ENCODE results near the gene LRFN3. TPM values are rescaled to one million over a fixed set of nuclear protein-coding genes. Genes with fewer than 3 reads are reported as not detected.
A peak's percentile ranks its signal among the peaks of the same experiment; 100 is the strongest.
"Not testable (repeated sequence)": the region's sequence is repeated elsewhere in the genome, so short reads cannot be mapped to it uniquely, and the experiment has no call there.

Gene LRFN3
- total RNA-seq, 1 donor from 2014 or later, result 6.1 TPM

DNA sequence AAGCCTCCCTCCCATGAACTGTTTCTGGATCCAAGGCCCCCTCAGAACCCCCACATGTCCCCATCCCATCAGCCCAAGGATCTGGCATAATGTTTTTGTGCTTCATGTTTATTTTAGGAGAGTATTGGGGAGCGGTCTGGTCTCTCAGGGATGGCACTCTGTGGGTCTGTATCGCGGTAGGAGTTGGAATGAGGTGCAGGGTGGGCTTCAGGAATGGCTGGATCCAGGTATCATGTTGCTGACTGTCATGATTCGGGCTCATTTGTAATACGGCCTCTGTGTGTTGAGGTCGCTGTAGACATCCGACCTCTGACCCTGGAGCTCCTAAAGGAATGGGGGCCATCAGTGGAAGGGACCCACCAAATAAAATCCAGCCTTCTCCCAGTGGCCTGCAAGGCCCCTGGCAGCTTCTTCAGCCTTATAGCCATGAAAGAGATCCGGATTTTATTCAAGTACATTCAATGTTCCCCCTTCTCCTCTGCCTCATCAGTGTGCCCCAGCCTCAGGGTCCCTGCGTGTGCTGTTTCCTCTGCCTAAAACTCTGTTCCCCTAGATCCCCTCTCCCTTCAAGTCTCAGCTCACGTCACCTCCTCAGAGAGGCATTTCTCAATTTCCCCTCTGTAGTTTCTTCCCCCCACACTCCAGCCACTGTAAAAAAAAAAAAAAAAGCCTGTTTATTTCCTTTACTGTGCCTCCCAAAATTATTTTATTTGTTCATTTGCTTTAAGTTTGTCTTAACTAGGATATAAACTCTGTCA, 31.7 kb upstream of the LRFN3 start:
- intact Hi-C loops (cut with DNase I), result no loop called here
- ATAC-seq (ENCODE audit: poor library complexity), result no peak
- no peak for DNase-seq

DNA sequence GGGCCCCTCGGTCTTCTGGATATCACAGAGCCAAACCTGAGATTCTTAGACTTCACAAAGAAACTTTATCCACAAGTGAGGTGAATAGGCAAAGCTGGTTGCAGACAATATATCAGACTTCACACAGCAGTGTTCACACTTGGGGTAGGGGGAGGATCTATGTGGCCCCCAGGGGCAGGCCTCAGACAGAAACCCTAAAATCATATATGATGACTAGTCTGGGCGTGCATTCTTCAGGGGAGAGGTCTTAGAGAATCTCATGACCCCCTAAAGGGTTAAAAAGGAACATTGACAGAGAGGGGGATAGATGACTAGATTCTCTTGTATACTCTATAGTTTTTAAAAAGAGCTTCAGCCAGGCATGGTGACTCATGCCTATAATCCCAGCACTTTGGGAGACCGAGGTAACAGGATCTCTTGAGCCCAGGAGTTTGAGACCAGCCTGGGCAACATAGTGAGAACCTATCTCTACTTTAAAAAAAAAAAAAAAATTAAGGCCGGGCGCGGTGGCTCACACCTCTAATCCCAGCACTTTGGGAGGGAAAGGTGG, 30.9 kb upstream of the LRFN3 start:
- no peak for DNase-seq
- intact Hi-C loops (cut with DNase I), result no loop called here
- no peak for ATAC-seq (ENCODE audit: poor library complexity)

DNA sequence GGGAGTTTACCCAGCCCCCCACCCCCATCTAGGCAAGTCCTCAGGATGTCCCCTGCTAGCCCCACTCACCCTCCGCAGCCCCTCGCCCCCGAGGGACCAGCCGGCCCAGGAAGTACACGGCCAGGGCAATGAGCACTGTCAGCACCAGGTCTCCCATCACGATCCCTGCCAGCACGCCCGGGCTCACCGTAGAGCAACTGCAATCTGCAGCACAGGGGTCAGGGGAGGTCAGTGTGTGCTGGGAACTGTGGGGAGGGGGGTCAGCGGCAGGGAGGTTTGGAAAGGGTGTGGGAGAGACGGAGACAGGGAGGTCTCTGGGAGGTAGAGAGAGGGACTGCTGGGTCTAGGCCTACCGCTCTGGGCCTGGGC, 28.8 kb upstream of the LRFN3 start:
- DNase-seq (no peak), ATAC-seq (ENCODE audit: poor library complexity) (no peak)
- intact Hi-C loops (cut with DNase I), result no loop called here

DNA sequence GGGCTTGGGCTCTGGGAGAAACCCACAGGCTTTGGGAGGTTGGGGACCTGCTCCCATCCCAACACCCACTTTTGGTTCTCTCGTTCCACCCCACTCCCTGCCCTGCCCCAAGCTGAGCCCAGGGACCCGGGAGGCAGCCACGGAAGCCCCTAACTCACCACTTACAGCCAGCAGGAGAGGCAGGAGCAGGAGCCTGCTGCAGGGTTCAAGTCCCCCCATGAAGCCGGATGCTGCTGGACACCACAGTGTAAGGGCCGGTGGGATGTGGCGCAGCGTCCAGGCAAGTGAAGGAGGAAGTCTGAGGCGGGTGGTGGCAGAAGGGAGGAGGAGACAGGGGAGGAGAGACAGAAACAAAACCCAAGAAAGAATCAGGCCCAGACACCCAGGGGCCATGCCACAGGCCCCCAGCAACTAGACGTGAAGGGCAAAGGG, 28.1 kb upstream of the LRFN3 start, which contains the start of gene TYROBP:
Gene TYROBP, minus strand, starts transcription at position 286 of the 432 bp plus-strand sequence. Its CDS starts 67 bp downstream, at position 219.
- intact Hi-C loops (cut with DNase I), result no loop called here
- DNase-seq, result peak; percentile 77
- peak; percentile 63 for ATAC-seq (ENCODE audit: poor library complexity)

DNA sequence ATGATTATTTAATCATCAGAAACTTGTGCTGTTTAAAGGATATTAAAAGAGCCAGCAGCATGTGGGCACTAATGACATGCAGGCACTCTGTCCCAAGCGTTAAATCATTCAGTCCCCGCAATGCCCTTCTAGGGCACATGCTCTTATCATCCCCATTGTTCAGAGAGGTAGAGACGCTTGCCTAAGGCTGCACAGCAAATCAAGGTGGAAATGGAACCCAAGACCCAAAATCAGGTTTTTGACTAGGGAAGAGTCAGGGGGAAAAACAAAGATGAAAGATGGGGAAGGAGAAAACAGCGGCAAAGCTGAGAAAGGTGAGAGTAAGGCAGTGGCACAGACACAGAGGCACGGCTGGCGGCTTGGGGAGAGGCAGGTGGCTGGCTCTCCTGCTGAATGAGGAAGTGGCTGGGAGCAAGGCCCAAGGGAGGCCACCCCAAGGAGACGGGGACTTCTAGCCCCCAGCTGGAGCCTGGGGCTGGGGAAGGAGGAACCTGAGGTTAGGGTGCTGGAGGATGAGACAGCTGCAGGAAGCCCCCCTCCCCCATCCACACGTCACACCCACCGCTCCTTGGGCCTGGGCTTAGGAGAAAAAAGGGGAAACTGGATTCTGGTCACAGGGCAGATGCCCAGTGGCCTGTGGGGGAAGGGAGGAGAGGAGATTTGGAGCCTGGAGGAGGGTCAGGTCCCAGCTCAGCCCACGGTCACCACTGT, 27.0 kb upstream of the LRFN3 start:
- intact Hi-C loops (cut with DNase I), result no loop called here
- ATAC-seq (ENCODE audit: poor library complexity), result peak; percentile 75
- DNase-seq, result peak; percentile 90

DNA sequence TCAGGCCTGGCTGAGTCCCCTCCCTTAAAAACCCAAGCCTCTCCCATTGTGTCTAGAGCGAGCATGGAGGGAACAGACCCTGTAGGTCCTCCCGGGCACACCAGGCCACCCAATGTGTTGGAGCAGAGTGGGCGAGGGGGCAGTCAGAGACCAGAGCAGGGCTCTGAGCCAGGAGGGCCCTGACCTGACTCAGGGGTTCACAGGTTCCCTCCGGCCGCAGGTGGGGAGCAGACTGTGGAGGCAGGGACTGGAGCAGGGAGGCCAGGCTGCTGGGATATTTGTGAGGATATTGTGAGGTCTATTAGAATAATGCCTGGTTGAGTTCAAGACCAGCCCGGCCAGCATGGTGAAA, 26.5 kb upstream of the LRFN3 start:
- DNase-seq (no peak), ATAC-seq (ENCODE audit: poor library complexity) (no peak)
- intact Hi-C loops (cut with DNase I), result no loop called here

DNA sequence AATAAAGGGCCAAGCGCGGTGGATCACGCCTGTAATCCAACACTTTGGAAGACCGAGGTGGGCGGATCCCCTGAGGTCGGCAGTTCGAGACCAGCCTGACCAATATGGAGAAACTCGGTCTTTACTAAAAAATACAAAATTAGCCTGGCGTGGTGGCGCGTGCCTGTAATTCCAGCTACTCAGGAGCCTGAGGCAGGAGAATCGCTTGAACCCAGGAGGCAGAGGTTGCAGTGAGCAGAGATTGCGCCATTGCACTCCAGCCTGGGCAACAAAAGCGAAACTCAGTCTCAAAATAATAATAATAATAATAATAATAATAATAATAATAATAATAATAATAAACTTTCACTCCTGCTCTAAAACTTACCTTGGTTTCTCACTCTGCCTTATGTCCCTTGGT, 25.8 kb upstream of the LRFN3 start:
- DNase-seq; intact Hi-C loops (cut with DNase I); ATAC-seq (ENCODE audit: poor library complexity): not testable (repeated sequence)

DNA sequence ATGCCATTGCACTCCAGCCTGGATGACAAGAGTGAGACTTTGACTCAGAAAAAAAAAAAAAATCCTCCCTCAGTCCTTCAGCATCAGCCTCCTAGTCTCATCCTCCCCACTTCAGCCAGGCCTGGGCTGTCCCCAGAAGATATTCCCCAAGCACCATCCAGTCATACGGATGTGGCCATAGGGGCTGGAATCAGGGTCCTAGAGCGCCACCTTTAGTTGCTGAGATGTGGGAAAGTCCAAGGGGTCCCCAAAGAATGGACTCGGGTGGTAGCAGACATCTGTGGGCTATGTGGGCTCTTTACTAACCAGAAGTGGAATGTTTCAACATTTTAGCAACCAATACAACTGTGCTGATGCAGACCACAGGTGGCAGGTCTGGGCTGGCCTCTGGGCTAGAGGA, 25.0 kb upstream of the LRFN3 start:
- ATAC-seq (ENCODE audit: poor library complexity) (no peak), DNase-seq (no peak)
- intact Hi-C loops (cut with DNase I), result no loop called here

DNA sequence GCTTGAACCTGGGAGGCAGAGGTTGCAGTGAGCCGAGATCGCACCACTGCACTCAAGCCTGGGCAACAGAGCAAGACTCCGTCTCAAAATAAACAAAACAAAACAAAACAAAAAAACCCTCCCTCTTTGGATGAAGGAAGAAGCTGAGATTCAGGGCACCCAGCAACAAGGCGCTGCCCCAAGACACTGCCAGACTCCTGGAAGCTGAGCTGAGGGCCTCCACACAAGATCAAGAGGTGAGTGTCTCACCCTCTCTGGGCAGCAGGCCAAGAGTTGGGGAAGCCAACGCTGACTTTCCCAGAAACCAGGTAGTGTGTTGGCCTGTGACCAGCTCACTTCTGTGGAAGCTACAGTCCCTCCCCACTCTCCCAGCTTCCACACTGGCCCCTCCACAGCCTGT, 24.4 kb upstream of the LRFN3 start:
- ATAC-seq (ENCODE audit: poor library complexity) (no peak), DNase-seq (no peak)
- intact Hi-C loops (cut with DNase I), result no loop called here

DNA sequence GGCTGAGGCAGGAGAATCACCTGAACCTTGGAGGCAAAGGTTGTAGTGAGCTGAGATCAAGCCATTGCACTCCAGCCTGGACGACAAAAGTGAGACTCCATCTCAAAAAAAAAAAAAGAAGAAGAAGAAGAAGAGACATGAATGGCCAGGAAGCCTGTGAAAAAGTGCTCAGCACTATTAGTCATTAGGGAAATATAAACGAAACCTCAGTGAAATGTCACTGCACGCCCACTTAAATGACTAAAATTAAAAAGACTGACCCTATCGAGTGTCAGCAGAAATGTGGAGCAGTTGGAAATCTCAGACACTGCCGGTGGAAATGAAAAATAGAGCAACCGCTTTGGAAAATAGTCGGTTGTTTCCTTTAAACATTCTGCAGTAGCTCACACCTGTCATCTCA, 22.6 kb upstream of the LRFN3 start:
- no peak for ATAC-seq (ENCODE audit: poor library complexity)
- intact Hi-C loops (cut with DNase I), result no loop called here

DNA sequence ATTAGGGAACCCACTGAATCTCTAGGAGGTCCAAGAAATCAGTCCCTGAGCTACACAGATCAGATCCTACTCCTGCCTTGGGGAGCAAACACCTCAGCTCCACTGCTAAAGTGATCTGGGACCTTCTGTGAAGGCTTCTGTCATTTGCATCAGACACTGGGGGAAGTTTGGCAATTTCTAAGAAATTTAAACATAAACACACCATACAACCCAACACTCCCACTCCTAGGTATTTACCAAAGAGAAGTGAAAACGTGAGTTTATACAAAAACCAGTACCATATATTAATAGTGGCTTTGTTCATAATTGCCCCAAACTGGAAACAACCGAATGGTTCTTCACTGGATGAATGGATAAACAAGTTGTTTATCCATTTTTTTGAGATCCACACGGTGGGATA, 20.7 kb upstream of the LRFN3 start:
- no peak for DNase-seq
- ATAC-seq (ENCODE audit: poor library complexity), result no peak
- intact Hi-C loops (cut with DNase I), result no loop called here

More for the DNA sequence above, 22.6 kb upstream of the LRFN3 start:
- DNase-seq, result no peak

DNA sequence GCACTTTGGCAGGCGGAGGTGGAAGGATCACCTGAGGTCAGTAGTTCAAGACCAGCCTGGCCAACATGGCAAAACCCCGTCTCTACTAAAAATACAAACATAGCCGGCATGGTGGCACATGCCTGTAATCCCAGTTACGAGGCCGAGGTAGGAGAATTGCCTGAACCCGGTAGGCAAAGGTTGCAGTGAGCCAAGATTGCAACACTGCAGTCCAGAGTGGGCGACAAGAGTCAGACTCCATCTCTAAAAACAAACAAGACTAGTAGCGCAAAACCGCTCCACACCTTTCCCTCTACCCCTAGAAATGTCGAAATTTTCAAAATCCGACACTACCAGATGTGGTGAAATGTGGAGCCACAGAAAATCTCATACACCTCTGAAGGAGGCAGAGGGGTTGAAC, 16.9 kb upstream of the LRFN3 start:
- no peak for DNase-seq
- ATAC-seq (ENCODE audit: poor library complexity), result no peak
- intact Hi-C loops (cut with DNase I), result no loop called here

DNA sequence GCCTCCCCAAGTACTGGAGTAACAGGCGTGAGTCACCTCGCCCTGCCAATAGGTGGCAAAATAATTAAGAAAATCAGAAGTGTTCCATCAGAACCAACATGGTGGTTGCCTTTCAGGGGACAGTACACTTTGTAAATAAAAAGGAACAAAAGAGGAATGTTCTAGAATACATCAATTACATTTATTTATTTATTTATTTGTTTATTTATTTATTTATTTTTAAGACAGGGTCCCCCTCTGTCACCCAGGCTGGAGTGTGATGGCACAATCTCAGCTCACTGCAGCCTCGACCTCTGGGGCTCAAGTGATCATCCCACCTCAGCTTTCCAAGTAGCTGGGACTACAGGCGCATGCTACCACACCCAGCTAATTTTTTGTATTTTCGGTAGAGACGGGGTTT, 15.2 kb upstream of the LRFN3 start:
- ATAC-seq (ENCODE audit: poor library complexity), result no peak
- no peak for DNase-seq
- intact Hi-C loops (cut with DNase I), result no loop called here

DNA sequence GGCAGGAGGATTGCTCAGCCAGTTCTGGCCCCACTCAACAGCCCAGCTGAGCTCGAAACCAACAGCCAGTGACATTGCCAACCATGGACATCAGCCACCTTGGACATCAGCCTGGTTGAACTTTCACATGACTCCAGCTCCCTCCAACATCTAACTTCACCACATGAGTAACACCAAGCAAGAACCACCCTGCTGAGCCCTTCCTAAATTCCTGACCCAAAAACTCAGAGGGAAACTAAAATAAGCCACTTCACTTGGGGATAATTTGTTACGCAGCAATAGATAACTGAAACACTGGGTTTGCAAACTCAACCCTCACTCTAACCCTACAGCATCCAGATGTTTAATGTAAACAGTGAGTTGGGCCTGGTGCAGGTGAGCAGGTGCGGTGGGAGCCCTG, 10.7 kb upstream of the LRFN3 start:
- no peak for DNase-seq
- ATAC-seq (ENCODE audit: poor library complexity), result no peak
- intact Hi-C loops (cut with DNase I), result no loop called here

DNA sequence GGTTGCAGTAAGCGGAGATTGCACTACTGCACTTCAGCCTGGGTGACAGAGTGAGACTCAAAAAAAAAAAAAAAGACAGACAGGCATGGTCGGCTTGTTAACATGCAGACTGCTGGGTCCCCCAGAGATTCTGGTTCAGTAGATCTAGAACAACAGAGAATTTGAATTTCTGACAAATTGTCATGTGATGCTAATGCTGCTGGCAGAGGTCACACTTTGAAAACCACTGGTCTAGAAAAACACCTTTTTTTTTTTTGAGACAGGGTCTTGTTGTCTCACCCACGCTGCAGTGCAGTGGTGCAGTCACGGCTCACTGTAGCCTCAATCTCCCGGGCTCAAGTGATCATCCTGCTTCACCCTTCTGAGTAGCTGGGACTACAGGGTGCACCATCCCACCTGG, 7.7 kb upstream of the LRFN3 start:
- ATAC-seq (ENCODE audit: poor library complexity) (no peak), DNase-seq (no peak)
- intact Hi-C loops (cut with DNase I), result no loop called here

DNA sequence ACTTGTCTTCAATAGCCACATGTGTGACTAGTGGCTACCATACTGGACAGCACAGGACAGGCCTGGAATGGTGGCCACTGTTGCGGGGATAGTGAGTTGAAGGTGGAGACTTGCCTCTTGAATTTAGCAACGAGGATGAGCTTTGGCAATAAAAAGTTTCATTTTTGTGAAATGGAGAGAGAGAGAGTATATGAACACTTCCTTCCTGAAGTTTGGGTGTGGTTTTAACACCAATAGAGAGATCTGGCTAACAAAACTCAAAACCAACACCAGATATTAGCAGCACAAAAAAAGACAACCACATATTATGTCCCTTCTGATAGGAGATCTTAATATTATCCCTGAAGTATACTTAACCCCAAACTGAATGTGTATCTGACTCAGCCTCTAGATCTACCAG, 6.3 kb upstream of the LRFN3 start:
- ATAC-seq (ENCODE audit: poor library complexity) (no peak), DNase-seq (no peak)
- intact Hi-C loops (cut with DNase I), result loop anchor here (5.0 to 10.0 kb wide), 3 partner anchors 48 to 215 kb away; partner anchors contain the start of genes HSPB6, KMT2B and PROSER3

DNA sequence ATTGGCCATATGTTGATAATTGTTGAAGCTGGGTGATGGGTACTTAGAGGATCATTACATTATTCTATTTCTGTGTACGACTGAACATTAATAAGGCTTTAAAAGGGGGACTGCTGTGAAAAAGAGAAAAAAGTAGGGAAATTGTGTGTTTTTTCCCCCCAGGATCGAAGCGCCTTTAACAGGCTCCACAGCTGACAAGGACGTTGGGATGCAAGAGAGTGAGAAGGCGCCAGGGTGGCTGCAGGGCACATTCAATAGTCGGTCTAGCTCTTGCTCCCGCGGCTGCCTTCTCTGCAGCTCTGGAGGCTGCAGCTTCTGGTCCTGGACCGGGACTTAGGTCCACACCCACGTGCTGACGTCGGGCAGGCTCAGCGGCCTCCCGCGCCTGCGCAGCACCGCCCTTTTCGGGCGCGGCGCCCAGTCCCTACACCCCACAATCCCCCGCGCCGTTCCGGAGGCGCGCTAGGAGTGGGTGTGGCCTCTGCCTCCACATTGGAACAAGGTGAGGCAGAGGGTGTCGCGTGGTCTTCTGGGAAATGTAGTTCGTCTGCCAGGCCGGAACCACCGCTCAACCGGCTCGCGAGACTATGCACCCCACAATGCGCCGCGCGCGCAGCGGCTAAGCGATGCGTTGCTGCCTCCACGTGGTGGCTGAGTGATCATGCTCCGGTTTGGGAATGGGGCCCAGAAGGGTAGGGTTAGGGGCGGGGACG, 4.9 kb upstream of the LRFN3 start:
- intact Hi-C loops (cut with DNase I), result loop anchor here (5.0 to 10.0 kb wide), 3 partner anchors 49 to 217 kb away; partner anchors contain the start of genes HSPB6, KMT2B and PROSER3
- DNase-seq (peak; percentile 99), ATAC-seq (ENCODE audit: poor library complexity) (peak; percentile 99)

DNA sequence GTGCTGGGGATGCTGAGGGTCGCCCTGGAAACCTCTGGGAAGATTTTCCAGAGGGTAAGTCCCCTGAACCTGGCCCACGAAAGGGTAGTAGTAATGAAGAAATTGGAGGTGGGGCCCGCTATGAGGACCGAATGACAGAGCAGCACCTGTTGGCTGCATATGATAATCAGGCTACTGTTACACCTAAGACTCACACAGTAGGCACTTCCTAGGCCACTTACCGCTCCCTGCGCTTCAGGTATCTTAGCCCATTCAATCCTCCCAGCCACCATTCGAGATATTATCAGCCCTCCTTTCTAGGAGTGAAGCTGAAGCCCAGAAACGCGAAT, 4.3 kb upstream of the LRFN3 start:
- intact Hi-C loops (cut with DNase I), result loop anchor here (5.0 to 10.0 kb wide), 3 partner anchors 50 to 217 kb away; partner anchors contain the start of genes HSPB6, KMT2B and PROSER3
- DNase-seq (no peak), ATAC-seq (ENCODE audit: poor library complexity) (no peak)

DNA sequence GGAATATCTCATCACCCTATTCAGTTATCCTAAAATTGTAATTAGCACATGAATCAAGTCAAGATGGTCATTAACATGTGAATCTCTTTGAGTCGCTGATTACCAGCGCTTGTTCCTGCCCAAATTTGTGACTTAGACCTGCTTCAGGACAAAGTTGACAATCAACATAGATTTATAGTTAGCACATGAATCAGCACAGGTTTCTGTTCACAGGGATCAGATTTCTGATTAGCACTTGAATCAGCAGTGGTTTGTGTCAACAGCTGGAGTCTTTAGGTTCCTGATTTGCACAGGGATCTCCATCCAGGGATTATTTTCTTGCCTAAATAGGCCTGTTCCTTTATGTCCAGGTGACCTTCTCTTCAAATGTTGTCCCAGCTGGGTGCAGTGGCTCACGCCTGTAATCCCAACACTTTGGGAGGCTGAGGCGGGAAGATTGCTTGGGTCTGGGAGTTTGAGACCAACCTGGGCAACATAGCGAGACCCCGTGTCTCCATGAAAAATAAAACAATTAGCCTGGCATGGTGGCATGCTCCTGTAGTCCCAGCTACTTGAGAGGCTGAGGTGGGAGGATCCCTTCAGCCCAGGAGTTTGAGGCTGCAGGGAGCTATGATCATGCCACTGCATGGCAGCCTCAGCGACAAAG, 3.8 kb upstream of the LRFN3 start:
- intact Hi-C loops (cut with DNase I), result loop anchor here (5.0 to 10.0 kb wide), 3 partner anchors 50 to 218 kb away; partner anchors contain the start of genes HSPB6, KMT2B and PROSER3
- no peak for DNase-seq
- no peak for ATAC-seq (ENCODE audit: poor library complexity)
